HEK293 (cell line): Measurements from ENCODE around the gene SENP2.

Experiments
- REST ChIP-seq: fragments of 450-650 bp; formaldehyde crosslinking; IDR thresholded peaks from 2 replicates; pipeline ENCODE4 v1.5.1; 2016; ENCODE audit warnings: missing biosample characterization, missing genetic modification characterization
- ZBTB7A ChIP-seq: fragments of 450-650 bp; formaldehyde crosslinking; IDR thresholded peaks from 2 replicates; pipeline ENCODE4 v1.5.1; 2016; ENCODE audit warnings: low read depth, missing biosample characterization, missing genetic modification characterization
- ZNF121 ChIP-seq: fragments of 450-650 bp; formaldehyde crosslinking; IDR thresholded peaks from 2 replicates; pipeline ENCODE4 v1.5.1; 2016; ENCODE audit warnings: missing biosample characterization, missing genetic modification characterization
- ZNF138 ChIP-seq: fragments of 450-650 bp; formaldehyde crosslinking; IDR thresholded peaks from 2 replicates; pipeline ENCODE4 v1.5.1; 2016; ENCODE audit warnings: missing biosample characterization, missing genetic modification characterization, borderline replicate concordance
- ZNF350 ChIP-seq: fragments of 450-650 bp; formaldehyde crosslinking; IDR thresholded peaks from 2 replicates; pipeline ENCODE4 v1.5.0; 2017; ENCODE audit warnings: missing biosample characterization, mild to moderate bottlenecking, missing genetic modification characterization
- ZNF48 ChIP-seq: fragments of 450-650 bp; formaldehyde crosslinking; IDR thresholded peaks from 2 replicates; pipeline ENCODE4 v1.5.1; 2016; ENCODE audit warnings: missing biosample characterization, missing genetic modification characterization
- ZNF558 ChIP-seq: fragments of 450-650 bp; formaldehyde crosslinking; IDR thresholded peaks from 2 replicates; pipeline ENCODE4 v1.5.1; 2016; ENCODE audit warnings: missing biosample characterization, missing genetic modification characterization
- ZSCAN16 ChIP-seq: fragments of 450-650 bp; formaldehyde crosslinking; IDR thresholded peaks from 2 replicates; pipeline ENCODE4 v1.5.1; 2016; ENCODE audit warnings: missing biosample characterization, missing genetic modification characterization
- TF ChIP-seq, protein P1 (sequence below): fragments of 450-650 bp; formaldehyde crosslinking; IDR thresholded peaks from 2 replicates; pipeline ENCODE4 v1.5.1; 2016; ENCODE audit warnings: missing biosample characterization, missing genetic modification characterization

- TF ChIP-seq ZSCAN16 (tag by site-specific recombination), result no peak
- no peak for TF ChIP-seq REST (tag by site-specific recombination)
- TF ChIP-seq ZNF121 (tag by site-specific recombination), result no peak
- TF ChIP-seq ZNF558 (tag by site-specific recombination), result no peak
- TF ChIP-seq ZNF350, result no peak
- no peak for TF ChIP-seq ZNF138
- TF ChIP-seq ZBTB7A (tag by site-specific recombination), result no peak
- TF ChIP-seq, protein P1, sequence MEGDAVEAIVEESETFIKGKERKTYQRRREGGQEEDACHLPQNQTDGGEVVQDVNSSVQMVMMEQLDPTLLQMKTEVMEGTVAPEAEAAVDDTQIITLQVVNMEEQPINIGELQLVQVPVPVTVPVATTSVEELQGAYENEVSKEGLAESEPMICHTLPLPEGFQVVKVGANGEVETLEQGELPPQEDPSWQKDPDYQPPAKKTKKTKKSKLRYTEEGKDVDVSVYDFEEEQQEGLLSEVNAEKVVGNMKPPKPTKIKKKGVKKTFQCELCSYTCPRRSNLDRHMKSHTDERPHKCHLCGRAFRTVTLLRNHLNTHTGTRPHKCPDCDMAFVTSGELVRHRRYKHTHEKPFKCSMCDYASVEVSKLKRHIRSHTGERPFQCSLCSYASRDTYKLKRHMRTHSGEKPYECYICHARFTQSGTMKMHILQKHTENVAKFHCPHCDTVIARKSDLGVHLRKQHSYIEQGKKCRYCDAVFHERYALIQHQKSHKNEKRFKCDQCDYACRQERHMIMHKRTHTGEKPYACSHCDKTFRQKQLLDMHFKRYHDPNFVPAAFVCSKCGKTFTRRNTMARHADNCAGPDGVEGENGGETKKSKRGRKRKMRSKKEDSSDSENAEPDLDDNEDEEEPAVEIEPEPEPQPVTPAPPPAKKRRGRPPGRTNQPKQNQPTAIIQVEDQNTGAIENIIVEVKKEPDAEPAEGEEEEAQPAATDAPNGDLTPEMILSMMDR (tag by site-specific recombination), result no peak
- TF ChIP-seq ZNF48, result no peak
Measured at GRCh38 chr3:185647880-185648210, 61.8 kb downstream of the SENP2 start.
